ENCODE measurements around the gene ATF6B. TPM values are rescaled to one million over a fixed set of nuclear protein-coding genes. Genes with fewer than 3 reads are reported as not detected.

ATF6B gene
- total and polyA plus RNA-seq, 2 of the 8 experiments (the other 6 are each of a cell fraction or from before 2014, with no cell fraction given) = 38.1 to 42.2 TPM

- Histone ChIP-seq H4K91ac (replicated peaks; ENCODE audit: insufficient read length, low read length) (no peak overlapping the region), H4K20me1 (replicated peaks in 1 of 2; ENCODE audit: control insufficient read depth in 1 of 2, insufficient read depth in 2 of 2, low read length in 2 of 2) (peaks cover 3 to 4% of the 10 kb centered on the region in 2 experiments), H3K23me2 (ENCODE audit: low read depth, low read length) (0 out of 2 replicates have a peak, but pooled peaks cover 2% of the 10 kb centered on the region), H3K79me1 (ENCODE audit: low read depth, low read length) (no peaks in the 10 kb centered on the region), H3K9ac (replicated peaks in 1 of 4; ENCODE audit: extremely low read depth in 1 of 4, low read depth in 3 of 4, low read length in 3 of 4) (no peak overlapping the region), H4K8ac (ENCODE audit: extremely low read depth, insufficient read depth, low read length) (peak overlapping the region; percentile 14; the same call in 1 of the 2 replicates), H4K5ac (ENCODE audit: insufficient read length, low read depth, low read length) (no peak overlapping the region), H3K79me2 (ENCODE audit: control insufficient read depth in 1 of 2, insufficient read depth in 2 of 2, low read length in 2 of 2) (no peaks in the 10 kb centered on the region), H2BK20ac (ENCODE audit: low read length) (no peak overlapping the region), H2AK5ac (ENCODE audit: low read depth, low read length) (no peak overlapping the region), H3K9me3 (ENCODE audit: insufficient read depth in 2 of 2, low read depth in 1 of 2, low read length in 1 of 2) (no peaks in the 10 kb centered on the region), H2BK120ac (replicated peaks; ENCODE audit: low read depth, low read length) (no peak overlapping the region), H3K18ac (ENCODE audit: extremely low read depth, low read length) (no peak overlapping the region), H3K14ac (ENCODE audit: insufficient read length) (no peak overlapping the region), H3K56ac (replicated peaks; ENCODE audit: insufficient read length, low read depth, low read length) (no peak overlapping the region), H3K27ac (ENCODE audit: low read depth, low read length) (no peak overlapping the region), H2BK15ac (ENCODE audit: low read length) (no peak overlapping the region), H3K27me3 (replicated peaks in 1 of 4; ENCODE audit: control insufficient read depth in 3 of 4, extremely low read depth in 1 of 4, insufficient read depth in 3 of 4, low read length in 3 of 4) (peaks cover 0 to 11% (median 6%) of the 10 kb centered on the region in 4 experiments; a peak in 5 of 7 replicates), H3K4me2 (ENCODE audit: insufficient read depth in 1 of 2, low read depth in 2 of 2, low read length in 2 of 2) (peak overlapping the region; percentile 4 to 55), H2BK5ac (ENCODE audit: low read depth, low read length) (no peak overlapping the region), H3K4me1 (replicated peaks in 1 of 4; ENCODE audit: control insufficient read depth in 3 of 4, insufficient read depth in 4 of 4, low read length in 3 of 4) (peaks cover 2 to 13% (median 7%) of the 10 kb centered on the region in 4 experiments), H2AFZ (ENCODE audit: low read length) (no peak overlapping the region), H2BK12ac (ENCODE audit: low read depth, low read length) (no peak overlapping the region), H3K36me3 (ENCODE audit: control insufficient read depth in 2 of 4, insufficient read depth in 4 of 4, low read length in 3 of 4) (no peaks in the 10 kb centered on the region), H3K4me3 (ENCODE audit: extremely low read depth in 1 of 4, insufficient read depth in 2 of 4, low read depth in 3 of 4, low read length in 4 of 4) (peak overlapping the region in 3 of 4 experiments; percentile 5 to 9 (median 9); a peak in 3 of 8 replicates), H3K23ac (ENCODE audit: insufficient read length) (no peak overlapping the region), H3K4ac (replicated peaks; ENCODE audit: insufficient read length, low read depth, low read length) (no peak overlapping the region)
- ChIA-PET CTCF (ENCODE audit: partially characterized antibody) (interaction anchor here (1.0 to 6.0 kb wide), 5 partner anchors 11 to 185 kb away, joined by 3 to 49 read pairs (median 3); no protein-coding TSS in a partner anchor), POLR2A (ENCODE audit: partially characterized antibody) (interaction anchor here (1.1 to 3.1 kb wide), 8 partner anchors 8 to 87 kb away, joined by 3 to 15 read pairs (median 4); partner anchors contain the start of genes ATF6B, EGFL8 and PRRT1)
- 34% methylated on average over 10 of the region's 15 CpGs; no CpG with 5 or more reads in 1 of the 2 experiments for WGBS, 2 experiments (ENCODE audit: extremely low coverage in 1 of 2, insufficient coverage in 1 of 2, insufficient read length in 1 of 2, insufficient replicate concordance in 2 of 2, low coverage in 1 of 2, low lambda C conversion rate in 2 of 2, missing lambda C conversion rate in 1 of 2)
- DNase-seq (ENCODE audit: low read depth in 1 of 2, low spot score in 2 of 2) (no peak), FAIRE-seq (no peak)
- TF ChIP-seq RAD21 (IDR thresholded peaks at IDR 0.05 in 1 of 2, conservative IDR thresholded peaks at IDR 0.05 in 1 of 2; ENCODE audit: low read depth in 2 of 2, low read length in 2 of 2) (no peak), SAP30 (IDR thresholded peaks at IDR 0.05; ENCODE audit: insufficient read depth, insufficient replicate concordance, low read length) (no peak), SP1 (IDR thresholded peaks at IDR 0.05; ENCODE audit: low read depth, low read length) (no peak), NANOG (IDR thresholded peaks at IDR 0.05; ENCODE audit: insufficient read depth, low read depth, low read length, poor library complexity, severe bottlenecking) (no peak), BACH1 (IDR thresholded peaks at IDR 0.05; ENCODE audit: low read length) (no peak), ATF3 (IDR thresholded peaks at IDR 0.05; ENCODE audit: insufficient read depth, low read depth, low read length) (no peak), SUZ12 (IDR thresholded peaks at IDR 0.05; ENCODE audit: low read length) (no peak), CREB1 (IDR thresholded peaks at IDR 0.05) (no peak)
Measured at GRCh38 chr6:32108094-32108627, 19.9 kb downstream of the ATF6B start.

Measured in H1 (cell line).